Neural cell (in vitro differentiated cells): ENCODE results near the gene ELP4.

Experiments used
- EP300 ChIP-seq: fragments of 450-650 bp; conservative IDR thresholded peaks from 2 replicates; pipeline ENCODE4 v1.6.1; 2014; ENCODE audit warnings: antibody characterized with exemption, mild to moderate bottlenecking, moderate library complexity; ENCODE audit not compliant: poor library complexity, severe bottlenecking
- EZH2 ChIP-seq: fragments of 200-600, 300-800 bp; shearing (Covaris generic), sonication (generic); IDR thresholded peaks from 2 replicates; pipeline ENCODE4 v1.6.1; 2014; ENCODE audit warnings: antibody characterized with exemption, low read length, borderline replicate concordance, mild to moderate bottlenecking; ENCODE audit not compliant: insufficient read depth, poor library complexity, severe bottlenecking
- MXI1 ChIP-seq: fragments of 450-650 bp; conservative IDR thresholded peaks from 2 replicates; pipeline ENCODE4 v1.6.1; 2014; ENCODE audit warnings: antibody characterized with exemption, mild to moderate bottlenecking; ENCODE audit not compliant: poor library complexity, severe bottlenecking
- POLR2AphosphoS5 ChIP-seq: IDR thresholded peaks from 2 replicates; pipeline ENCODE4 v1.6.1; 2012
- SMC3 ChIP-seq: fragments of 450-650 bp; conservative IDR thresholded peaks from 2 replicates; pipeline ENCODE4 v1.6.1; 2014; ENCODE audit warnings: antibody characterized with exemption, mild to moderate bottlenecking, moderate library complexity; ENCODE audit not compliant: poor library complexity
- TF ChIP-seq, protein P1 (sequence below): fragments of 450-650 bp; IDR thresholded peaks from 2 replicates; pipeline ENCODE4 v1.5.1; 2014; ENCODE audit warnings: antibody characterized with exemption, mild to moderate bottlenecking, moderate library complexity; ENCODE audit not compliant: poor library complexity, severe bottlenecking
- TF ChIP-seq, protein P2 (sequence below): IDR thresholded peaks from 2 replicates; pipeline ENCODE4 v1.6.1; 2012; ENCODE audit warnings: borderline replicate concordance

DNA sequence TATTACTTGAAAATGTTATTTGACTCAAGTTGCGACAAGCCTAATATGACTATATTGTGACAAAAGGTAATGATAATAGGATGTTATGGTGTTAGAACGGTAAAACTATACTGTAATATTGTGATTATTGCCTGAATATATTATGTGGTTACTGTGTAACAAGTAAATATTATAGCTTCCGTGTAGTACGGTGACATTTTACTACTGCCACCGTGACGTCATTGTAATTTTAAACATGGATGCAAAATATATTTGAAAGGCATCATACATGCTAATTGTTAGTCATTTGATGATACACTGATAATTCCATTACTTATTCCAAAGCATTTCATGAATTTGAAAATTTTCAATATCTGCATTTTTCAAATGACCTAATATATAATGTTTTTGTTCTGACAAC is 2.5 kb downstream of the ELP4 start:
- TF ChIP-seq POLR2AphosphoS5: no peak
- TF ChIP-seq, protein P1, sequence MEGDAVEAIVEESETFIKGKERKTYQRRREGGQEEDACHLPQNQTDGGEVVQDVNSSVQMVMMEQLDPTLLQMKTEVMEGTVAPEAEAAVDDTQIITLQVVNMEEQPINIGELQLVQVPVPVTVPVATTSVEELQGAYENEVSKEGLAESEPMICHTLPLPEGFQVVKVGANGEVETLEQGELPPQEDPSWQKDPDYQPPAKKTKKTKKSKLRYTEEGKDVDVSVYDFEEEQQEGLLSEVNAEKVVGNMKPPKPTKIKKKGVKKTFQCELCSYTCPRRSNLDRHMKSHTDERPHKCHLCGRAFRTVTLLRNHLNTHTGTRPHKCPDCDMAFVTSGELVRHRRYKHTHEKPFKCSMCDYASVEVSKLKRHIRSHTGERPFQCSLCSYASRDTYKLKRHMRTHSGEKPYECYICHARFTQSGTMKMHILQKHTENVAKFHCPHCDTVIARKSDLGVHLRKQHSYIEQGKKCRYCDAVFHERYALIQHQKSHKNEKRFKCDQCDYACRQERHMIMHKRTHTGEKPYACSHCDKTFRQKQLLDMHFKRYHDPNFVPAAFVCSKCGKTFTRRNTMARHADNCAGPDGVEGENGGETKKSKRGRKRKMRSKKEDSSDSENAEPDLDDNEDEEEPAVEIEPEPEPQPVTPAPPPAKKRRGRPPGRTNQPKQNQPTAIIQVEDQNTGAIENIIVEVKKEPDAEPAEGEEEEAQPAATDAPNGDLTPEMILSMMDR: no peak
- TF ChIP-seq EP300: no peak
- no peak for TF ChIP-seq MXI1
- no peak for TF ChIP-seq EZH2
- TF ChIP-seq, protein P2, sequence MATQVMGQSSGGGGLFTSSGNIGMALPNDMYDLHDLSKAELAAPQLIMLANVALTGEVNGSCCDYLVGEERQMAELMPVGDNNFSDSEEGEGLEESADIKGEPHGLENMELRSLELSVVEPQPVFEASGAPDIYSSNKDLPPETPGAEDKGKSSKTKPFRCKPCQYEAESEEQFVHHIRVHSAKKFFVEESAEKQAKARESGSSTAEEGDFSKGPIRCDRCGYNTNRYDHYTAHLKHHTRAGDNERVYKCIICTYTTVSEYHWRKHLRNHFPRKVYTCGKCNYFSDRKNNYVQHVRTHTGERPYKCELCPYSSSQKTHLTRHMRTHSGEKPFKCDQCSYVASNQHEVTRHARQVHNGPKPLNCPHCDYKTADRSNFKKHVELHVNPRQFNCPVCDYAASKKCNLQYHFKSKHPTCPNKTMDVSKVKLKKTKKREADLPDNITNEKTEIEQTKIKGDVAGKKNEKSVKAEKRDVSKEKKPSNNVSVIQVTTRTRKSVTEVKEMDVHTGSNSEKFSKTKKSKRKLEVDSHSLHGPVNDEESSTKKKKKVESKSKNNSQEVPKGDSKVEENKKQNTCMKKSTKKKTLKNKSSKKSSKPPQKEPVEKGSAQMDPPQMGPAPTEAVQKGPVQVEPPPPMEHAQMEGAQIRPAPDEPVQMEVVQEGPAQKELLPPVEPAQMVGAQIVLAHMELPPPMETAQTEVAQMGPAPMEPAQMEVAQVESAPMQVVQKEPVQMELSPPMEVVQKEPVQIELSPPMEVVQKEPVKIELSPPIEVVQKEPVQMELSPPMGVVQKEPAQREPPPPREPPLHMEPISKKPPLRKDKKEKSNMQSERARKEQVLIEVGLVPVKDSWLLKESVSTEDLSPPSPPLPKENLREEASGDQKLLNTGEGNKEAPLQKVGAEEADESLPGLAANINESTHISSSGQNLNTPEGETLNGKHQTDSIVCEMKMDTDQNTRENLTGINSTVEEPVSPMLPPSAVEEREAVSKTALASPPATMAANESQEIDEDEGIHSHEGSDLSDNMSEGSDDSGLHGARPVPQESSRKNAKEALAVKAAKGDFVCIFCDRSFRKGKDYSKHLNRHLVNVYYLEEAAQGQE: no peak
- no peak for TF ChIP-seq SMC3
